KG1 (cell line): ENCODE results near the gene KCNJ2.

Source experiments
- DNase-seq: peaks from one replicate; lab custom pipeline; 2025; lab: John Stamatoyannopoulos, UW

Gene KCNJ2

DNA sequence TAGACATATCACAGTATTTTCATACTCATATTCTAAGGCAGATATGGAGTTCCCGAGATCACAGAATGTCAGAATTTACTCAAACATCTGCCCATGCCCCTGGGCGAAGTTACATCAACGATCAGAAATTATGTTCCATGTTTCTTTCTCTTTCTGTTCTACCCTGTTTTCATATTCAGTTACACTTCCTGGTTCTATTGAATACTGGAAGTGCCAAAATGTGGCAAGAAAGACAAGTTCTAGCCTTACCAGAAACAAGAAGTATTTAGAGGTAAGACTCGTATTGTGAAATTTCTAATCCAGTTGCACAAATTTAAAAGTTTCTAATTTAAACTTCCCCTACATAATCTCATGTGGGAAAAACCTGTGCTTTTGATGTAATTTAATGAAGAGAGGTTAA is 36.1 kb downstream of the KCNJ2 start:
- DNase-seq: no peak

DNA sequence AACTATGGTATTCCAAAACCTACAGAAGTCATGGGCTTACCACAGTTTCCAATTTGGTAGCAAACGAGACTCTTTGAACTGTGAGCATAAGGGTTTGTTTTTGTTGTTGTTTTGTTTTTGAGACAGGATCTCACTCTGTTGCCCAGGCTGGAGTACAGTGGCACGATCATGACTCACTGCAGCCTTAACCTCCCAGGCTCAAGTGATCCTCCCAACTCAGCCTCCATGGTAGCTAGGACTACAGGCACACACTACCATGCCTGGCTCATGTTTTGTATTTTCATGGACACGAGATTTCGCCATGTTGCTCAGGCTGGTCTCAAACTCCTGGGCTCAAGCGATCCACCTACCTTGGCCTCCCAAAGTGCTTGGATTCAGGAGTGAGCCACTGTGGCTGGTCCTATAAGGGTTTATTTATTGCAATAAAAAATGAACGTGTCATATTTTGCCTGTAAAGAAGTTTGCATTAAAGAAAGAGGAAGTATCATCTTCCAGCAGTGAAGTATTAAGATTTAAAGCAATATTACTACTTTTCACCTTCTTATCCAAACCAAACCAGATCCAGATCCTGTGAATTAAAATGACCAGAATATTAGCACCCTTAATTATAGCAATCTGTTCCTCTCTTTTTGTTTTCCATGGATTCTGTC is 37.2 kb downstream of the KCNJ2 start:
- DNase-seq: no peak

DNA sequence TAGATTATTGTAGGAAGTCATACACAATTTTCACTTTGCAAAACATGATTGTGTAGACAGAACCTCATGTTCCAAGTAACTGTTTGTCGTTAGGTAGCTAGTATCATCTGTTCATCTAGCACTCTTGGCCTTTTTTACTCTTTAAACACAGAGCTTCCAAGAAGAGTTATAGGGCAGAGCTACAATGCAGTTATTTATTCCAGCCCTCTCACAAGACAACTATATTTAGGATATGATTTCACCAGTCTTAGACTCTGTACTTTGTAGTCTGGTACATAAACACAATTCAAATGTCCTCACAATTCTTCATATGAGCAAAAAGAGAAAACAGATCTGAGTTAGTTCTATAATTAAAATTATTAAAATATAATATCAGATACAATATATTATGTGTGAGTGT is 37.9 kb downstream of the KCNJ2 start:
- no peak for DNase-seq

DNA sequence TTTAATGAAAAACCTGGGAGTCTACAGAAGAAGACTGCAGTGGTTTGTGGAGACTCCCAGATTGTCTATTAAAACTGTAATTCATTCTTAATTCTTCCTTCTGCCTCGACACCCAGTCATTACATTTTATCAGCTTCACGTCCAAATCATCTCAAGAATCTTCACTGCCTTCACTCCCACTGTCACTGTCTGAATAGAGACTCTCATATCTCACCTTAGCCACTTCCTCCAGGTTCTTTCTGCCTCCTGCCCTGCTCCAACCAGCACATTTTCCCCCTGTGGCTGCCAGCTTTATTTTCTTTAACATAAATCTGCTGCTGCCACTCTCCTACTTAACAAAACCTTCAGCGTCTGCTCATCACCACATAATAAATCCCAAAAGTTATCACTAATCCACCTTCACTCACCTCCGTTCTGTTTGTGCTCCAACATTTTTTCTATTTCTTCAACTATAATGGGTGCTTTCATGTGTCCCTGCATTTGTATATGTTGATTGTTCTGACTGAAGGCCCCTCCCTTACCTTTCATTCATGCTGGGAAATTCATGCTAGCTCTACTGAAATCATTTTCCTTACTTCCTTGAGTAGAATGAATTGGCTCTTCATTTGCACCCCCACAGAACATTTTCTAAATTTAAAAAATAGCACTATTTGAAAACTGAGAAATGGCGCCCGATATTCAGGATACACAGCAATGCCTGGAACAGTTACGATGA is 38.9 kb downstream of the KCNJ2 start:
- DNase-seq: no peak

DNA sequence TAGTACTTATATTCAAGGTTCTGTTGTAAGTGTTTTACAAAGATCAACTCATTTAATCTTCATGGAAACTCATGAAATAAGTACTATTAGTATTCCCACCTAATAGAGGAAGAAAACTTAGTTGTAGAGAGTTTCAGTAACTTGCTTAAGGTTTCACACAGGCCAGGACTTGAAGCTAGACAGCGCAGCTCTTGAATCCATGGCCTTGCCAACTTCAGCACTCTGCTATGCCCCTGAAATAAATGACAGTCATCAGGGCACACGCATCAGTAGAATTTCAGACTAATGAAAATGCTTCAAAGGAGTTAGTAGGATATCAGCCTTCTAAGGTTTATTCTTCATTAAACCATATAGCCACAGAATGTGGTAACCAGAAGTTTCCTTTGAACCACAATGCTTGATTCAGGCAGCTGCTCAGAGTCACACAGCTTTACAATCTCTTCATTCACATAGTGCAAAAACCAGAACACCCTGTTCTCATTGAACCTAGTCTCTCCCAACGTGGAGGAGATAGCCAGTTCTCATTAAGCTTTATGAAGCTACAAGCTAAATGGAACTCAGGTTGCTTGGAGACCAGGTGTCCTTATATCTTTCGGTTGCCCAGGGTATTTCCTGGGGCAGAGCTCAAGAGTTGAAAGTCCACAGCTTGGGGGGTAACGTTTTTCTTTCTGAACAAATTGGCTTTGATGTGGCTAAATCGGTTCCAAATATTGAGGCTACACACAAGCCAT is 39.7 kb downstream of the KCNJ2 start:
- no peak for DNase-seq

DNA sequence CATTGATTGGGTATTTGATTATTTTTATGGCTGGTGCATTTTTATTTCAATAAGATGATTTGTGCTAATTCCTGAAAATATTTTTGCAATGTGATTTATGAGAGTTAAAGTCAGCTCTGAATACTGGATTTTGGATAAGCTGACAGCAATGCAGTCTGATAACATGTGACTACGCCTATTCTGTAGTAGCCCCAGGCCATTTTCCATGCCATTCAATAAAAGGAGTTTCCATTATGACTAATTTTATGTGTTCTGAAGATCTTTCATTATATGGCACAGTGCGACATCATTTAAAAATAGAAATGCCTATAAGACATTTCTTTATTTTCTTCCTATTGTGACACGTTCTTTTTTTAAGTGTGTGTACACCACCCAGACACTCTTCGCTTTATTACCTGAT is 46.3 kb downstream of the KCNJ2 start:
- no peak for DNase-seq

DNA sequence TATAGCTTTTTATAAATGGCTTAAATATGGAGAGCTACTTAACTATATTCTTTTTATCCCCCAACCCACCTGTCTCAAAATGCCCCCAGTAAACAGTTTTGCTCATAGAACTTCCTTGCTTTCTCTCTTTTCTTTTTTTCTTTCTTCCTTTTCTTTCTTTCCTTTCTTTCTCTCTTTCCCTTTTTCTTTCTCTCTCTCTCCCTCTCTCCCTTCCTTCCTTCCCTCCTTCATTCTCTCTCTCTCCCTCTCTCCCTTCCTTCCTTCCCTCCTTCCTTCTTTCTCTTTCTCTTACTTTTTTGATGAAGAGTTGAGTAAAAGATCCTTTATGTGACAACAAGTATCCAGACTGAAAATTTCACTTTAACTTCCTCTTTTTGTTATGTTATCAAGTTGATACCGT is 48.2 kb downstream of the KCNJ2 start:
- DNase-seq: no peak

DNA sequence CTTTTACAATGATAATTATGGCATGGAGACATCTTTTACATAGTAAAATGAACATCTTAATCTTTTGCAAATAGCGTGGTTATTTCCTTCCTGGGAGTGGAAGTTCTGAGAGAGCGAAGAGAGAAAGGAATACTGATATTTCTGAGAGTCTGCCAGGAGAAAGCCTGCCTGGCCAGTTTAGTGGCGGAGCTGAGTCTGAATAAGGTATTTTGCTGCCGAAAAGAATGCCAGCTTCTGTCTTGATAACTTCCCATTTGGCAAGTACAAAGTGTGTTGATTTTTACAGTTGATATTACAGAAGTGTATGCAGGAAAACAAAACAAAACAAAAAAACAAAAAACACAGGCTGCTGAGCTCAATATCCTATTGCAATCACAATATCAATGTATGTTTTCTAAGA is 55.9 kb downstream of the KCNJ2 start:
- DNase-seq: no peak
